WTC11 (cell line): ENCODE data around the gene TKTL1. TPM values are rescaled to one million over a fixed set of nuclear protein-coding genes. Genes with fewer than 3 reads are reported as not detected.

Source experiments
- ATAC-seq: fragments of 200-7000 bp; cut with Tn5 transposase; 2 replicates; pipeline ENCODE4 v1.10.0; 2021; ENCODE audit warnings: mild to moderate bottlenecking, moderate library complexity
- CTCF ChIA-PET: fragments of 300-600 bp; sonication (Branson Sonifier 250); formaldehyde crosslinking; loops from one replicate; lab custom pipeline; 2021; ENCODE audit warnings: antibody characterized with exemption; lab: Charles Lee
- POLR2A ChIA-PET: fragments of 350-600 bp; sonication (Branson Sonifier 250); formaldehyde crosslinking; loops from one replicate; lab custom pipeline; 2021; ENCODE audit warnings: antibody characterized with exemption; lab: Charles Lee
- DNase-seq: peaks from one replicate; pipeline ENCODE4 v3.0.0; 2021; ENCODE audit warnings: low spot score
- H3K27ac Mint-ChIP-seq: 2 replicates; pipeline ENCODE4 v1.8.0; 2021; ENCODE audit warnings: mixed read lengths
- H3K27me3 Mint-ChIP-seq: 2 replicates; pipeline ENCODE4 v1.8.0; 2021; ENCODE audit warnings: low read depth, mild to moderate bottlenecking, moderate library complexity, mixed read lengths
- H3K36me3 Mint-ChIP-seq: 2 replicates; pipeline ENCODE4 v1.8.0; 2021; ENCODE audit warnings: mixed read lengths
- H3K4me1 Mint-ChIP-seq: 2 replicates; pipeline ENCODE4 v1.8.0; 2022; ENCODE audit warnings: mixed read lengths
- H3K4me3 Mint-ChIP-seq: 2 replicates; pipeline ENCODE4 v1.8.0; 2021; ENCODE audit warnings: mild to moderate bottlenecking, moderate library complexity, mixed read lengths
- H3K9me3 Mint-ChIP-seq: 2 replicates; pipeline ENCODE4 v1.8.0; 2021; ENCODE audit warnings: mixed read lengths
- ATF1 ChIP-seq: sonication (generic); formaldehyde crosslinking; IDR thresholded peaks from 2 replicates; pipeline ENCODE4 v1.8.1; 2023; ENCODE audit warnings: mild to moderate bottlenecking, moderate library complexity, missing genetic modification reagents
- ESRRA ChIP-seq: sonication (generic); formaldehyde crosslinking; IDR thresholded peaks from 2 replicates; pipeline ENCODE4 v1.8.1; 2022; ENCODE audit warnings: mild to moderate bottlenecking, missing genetic modification reagents, borderline replicate concordance
- ETV6 ChIP-seq: sonication (generic); formaldehyde crosslinking; IDR thresholded peaks from 2 replicates; pipeline ENCODE4 v1.8.1; 2022; ENCODE audit warnings: mild to moderate bottlenecking, missing genetic modification reagents
- FOXP1 ChIP-seq: sonication (generic); formaldehyde crosslinking; IDR thresholded peaks from 2 replicates; pipeline ENCODE4 v1.8.0; 2022; ENCODE audit warnings: missing genetic modification reagents, mild to moderate bottlenecking, moderate library complexity, borderline replicate concordance
- GTF2I ChIP-seq: fragments of 250-450 bp; sonication (Bioruptor Pico); conservative IDR thresholded peaks from 2 replicates; pipeline ENCODE4 v1.4.0; 2021; ENCODE audit warnings: mild to moderate bottlenecking
- JUN ChIP-seq: sonication (generic); formaldehyde crosslinking; IDR thresholded peaks from 2 replicates; pipeline ENCODE4 v1.8.0; 2023; ENCODE audit warnings: mild to moderate bottlenecking, missing genetic modification reagents
- KAT7 ChIP-seq: sonication (generic); formaldehyde crosslinking; IDR thresholded peaks from 2 replicates; pipeline ENCODE4 v1.8.1; 2023; ENCODE audit warnings: missing genetic modification reagents, mild to moderate bottlenecking, borderline replicate concordance
- NR1H2 ChIP-seq: sonication (generic); formaldehyde crosslinking; IDR thresholded peaks from 2 replicates; pipeline ENCODE4 v1.9.0; 2021; ENCODE audit warnings: mild to moderate bottlenecking, moderate library complexity, missing genetic modification reagents
- PRRX2 ChIP-seq: fragments of 250-450 bp; sonication (Bioruptor Pico); IDR thresholded peaks from 2 replicates; pipeline ENCODE4 v1.8.0; 2021; ENCODE audit warnings: mild to moderate bottlenecking
- RELA ChIP-seq: sonication (generic); formaldehyde crosslinking; IDR thresholded peaks from 2 replicates; pipeline ENCODE4 v1.8.1; 2022; ENCODE audit warnings: missing genetic modification reagents, mild to moderate bottlenecking, borderline replicate concordance
- SMAD4 ChIP-seq: sonication (generic); formaldehyde crosslinking; IDR thresholded peaks from 2 replicates; pipeline ENCODE4 v1.8.0; 2022; ENCODE audit warnings: mild to moderate bottlenecking, missing genetic modification reagents
- SOX15 ChIP-seq: fragments of 250-450 bp; sonication (Bioruptor Pico); IDR thresholded peaks from 2 replicates; pipeline ENCODE4 v1.9.0; 2021; ENCODE audit warnings: mild to moderate bottlenecking
- ZNF232 ChIP-seq: sonication (generic); formaldehyde crosslinking; IDR thresholded peaks from 2 replicates; pipeline ENCODE4 v1.8.0; 2022; ENCODE audit warnings: mild to moderate bottlenecking, missing genetic modification reagents
- ZNF263 ChIP-seq: sonication (generic); formaldehyde crosslinking; IDR thresholded peaks from 2 replicates; pipeline ENCODE4 v1.8.1; 2022; ENCODE audit warnings: low read depth, mild to moderate bottlenecking, moderate library complexity, missing genetic modification reagents
- ZNF396 ChIP-seq: fragments of 250-450 bp; sonication (Bioruptor Pico); IDR thresholded peaks from 2 replicates; pipeline ENCODE4 v1.8.0; 2021; ENCODE audit warnings: mild to moderate bottlenecking, moderate library complexity, borderline replicate concordance
- ZNF423 ChIP-seq: fragments of 250-450 bp; sonication (Bioruptor Pico); IDR thresholded peaks from 2 replicates; pipeline ENCODE4 v2.1.2; 2022; ENCODE audit warnings: mild to moderate bottlenecking, moderate library complexity
- total RNA-seq: library from RNA; stranded (reverse); gene quantifications from 3 replicates; pipeline ENCODE4 v1.2.3, GENCODE V29; 2021
- TF ChIP-seq, protein P1 (sequence below): fragments of 250-450 bp; sonication (Bioruptor Pico); IDR thresholded peaks from 2 replicates; pipeline ENCODE4 v1.9.0; 2021; ENCODE audit warnings: mild to moderate bottlenecking
- TF ChIP-seq, protein P2 (sequence below): sonication (generic); formaldehyde crosslinking; IDR thresholded peaks from 2 replicates; pipeline ENCODE4 v1.8.1; 2023; ENCODE audit warnings: mild to moderate bottlenecking, missing genetic modification reagents
- TF ChIP-seq, protein P3 (sequence below): sonication (generic); formaldehyde crosslinking; IDR thresholded peaks from 2 replicates; pipeline ENCODE4 v1.8.1; 2023; ENCODE audit warnings: mild to moderate bottlenecking, missing genetic modification reagents, moderate library complexity
- TF ChIP-seq, protein P4 (sequence below): sonication (generic); formaldehyde crosslinking; IDR thresholded peaks from 2 replicates; pipeline ENCODE4 v1.8.1; 2022; ENCODE audit warnings: low read depth, missing genetic modification reagents, borderline replicate concordance
- TF ChIP-seq, protein P5 (sequence below): fragments of 250-450 bp; sonication (Bioruptor Pico); IDR thresholded peaks from 2 replicates; pipeline ENCODE4 v1.9.0; 2021; ENCODE audit warnings: mild to moderate bottlenecking
- TF ChIP-seq, protein P6 (sequence below): sonication (generic); formaldehyde crosslinking; IDR thresholded peaks from 2 replicates; pipeline ENCODE4 v1.8.0; 2023; ENCODE audit warnings: mild to moderate bottlenecking, missing genetic modification reagents
- TF ChIP-seq, protein P7 (sequence below): sonication (generic); formaldehyde crosslinking; IDR thresholded peaks from 2 replicates; pipeline ENCODE4 v1.8.0; 2022; ENCODE audit warnings: mild to moderate bottlenecking, missing genetic modification reagents

TKTL1 gene
- total RNA-seq, 1 experiment from 2014 or later: 0.46 TPM

DNA sequence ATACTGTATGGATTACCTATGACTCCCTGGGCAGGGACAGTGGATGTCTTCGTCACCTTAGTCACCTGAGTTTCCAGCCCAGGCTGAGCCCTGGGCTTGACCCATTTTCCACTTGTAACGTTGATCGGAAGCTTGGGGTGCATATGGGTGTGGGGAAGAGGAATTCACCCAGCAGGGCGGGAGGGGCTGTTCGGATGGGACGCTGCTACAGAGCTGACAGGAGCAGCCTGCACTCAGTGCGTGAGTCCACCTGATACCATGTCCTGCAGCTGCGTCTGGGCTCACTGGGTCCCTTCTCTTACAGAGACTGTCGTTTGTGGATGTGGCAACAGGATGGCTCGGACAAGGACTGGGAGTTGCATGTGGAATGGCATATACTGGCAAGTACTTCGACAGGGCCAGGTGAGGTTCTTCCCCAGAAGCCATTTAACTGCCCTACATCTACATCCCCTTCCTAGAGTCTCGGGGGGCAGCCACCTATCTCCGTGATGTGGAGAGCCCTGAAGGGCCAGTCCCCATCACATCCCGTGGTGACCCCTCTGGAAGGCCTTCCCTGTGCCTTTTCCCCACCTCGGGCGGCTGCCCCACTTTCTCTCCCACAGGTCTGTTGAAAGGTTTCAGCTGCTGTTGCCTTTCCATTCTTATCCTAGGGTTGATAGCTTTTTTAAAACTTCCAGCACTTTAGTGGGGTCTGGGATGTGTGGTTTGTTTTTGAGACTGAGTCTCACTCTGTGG is 13.6 kb downstream of the TKTL1 start (continued):
- TF ChIP-seq, protein P1, sequence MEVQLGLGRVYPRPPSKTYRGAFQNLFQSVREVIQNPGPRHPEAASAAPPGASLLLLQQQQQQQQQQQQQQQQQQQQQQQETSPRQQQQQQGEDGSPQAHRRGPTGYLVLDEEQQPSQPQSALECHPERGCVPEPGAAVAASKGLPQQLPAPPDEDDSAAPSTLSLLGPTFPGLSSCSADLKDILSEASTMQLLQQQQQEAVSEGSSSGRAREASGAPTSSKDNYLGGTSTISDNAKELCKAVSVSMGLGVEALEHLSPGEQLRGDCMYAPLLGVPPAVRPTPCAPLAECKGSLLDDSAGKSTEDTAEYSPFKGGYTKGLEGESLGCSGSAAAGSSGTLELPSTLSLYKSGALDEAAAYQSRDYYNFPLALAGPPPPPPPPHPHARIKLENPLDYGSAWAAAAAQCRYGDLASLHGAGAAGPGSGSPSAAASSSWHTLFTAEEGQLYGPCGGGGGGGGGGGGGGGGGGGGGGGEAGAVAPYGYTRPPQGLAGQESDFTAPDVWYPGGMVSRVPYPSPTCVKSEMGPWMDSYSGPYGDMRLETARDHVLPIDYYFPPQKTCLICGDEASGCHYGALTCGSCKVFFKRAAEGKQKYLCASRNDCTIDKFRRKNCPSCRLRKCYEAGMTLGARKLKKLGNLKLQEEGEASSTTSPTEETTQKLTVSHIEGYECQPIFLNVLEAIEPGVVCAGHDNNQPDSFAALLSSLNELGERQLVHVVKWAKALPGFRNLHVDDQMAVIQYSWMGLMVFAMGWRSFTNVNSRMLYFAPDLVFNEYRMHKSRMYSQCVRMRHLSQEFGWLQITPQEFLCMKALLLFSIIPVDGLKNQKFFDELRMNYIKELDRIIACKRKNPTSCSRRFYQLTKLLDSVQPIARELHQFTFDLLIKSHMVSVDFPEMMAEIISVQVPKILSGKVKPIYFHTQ (CRISPR knock-in tag): no peak
- TF ChIP-seq ESRRA (CRISPR knock-in tag) (no peak), ZNF396 (CRISPR knock-in tag) (no peak), FOXP1 (CRISPR knock-in tag) (no peak)
- TF ChIP-seq, protein P2, sequence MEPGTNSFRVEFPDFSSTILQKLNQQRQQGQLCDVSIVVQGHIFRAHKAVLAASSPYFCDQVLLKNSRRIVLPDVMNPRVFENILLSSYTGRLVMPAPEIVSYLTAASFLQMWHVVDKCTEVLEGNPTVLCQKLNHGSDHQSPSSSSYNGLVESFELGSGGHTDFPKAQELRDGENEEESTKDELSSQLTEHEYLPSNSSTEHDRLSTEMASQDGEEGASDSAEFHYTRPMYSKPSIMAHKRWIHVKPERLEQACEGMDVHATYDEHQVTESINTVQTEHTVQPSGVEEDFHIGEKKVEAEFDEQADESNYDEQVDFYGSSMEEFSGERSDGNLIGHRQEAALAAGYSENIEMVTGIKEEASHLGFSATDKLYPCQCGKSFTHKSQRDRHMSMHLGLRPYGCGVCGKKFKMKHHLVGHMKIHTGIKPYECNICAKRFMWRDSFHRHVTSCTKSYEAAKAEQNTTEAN (CRISPR knock-in tag): no peak

DNA sequence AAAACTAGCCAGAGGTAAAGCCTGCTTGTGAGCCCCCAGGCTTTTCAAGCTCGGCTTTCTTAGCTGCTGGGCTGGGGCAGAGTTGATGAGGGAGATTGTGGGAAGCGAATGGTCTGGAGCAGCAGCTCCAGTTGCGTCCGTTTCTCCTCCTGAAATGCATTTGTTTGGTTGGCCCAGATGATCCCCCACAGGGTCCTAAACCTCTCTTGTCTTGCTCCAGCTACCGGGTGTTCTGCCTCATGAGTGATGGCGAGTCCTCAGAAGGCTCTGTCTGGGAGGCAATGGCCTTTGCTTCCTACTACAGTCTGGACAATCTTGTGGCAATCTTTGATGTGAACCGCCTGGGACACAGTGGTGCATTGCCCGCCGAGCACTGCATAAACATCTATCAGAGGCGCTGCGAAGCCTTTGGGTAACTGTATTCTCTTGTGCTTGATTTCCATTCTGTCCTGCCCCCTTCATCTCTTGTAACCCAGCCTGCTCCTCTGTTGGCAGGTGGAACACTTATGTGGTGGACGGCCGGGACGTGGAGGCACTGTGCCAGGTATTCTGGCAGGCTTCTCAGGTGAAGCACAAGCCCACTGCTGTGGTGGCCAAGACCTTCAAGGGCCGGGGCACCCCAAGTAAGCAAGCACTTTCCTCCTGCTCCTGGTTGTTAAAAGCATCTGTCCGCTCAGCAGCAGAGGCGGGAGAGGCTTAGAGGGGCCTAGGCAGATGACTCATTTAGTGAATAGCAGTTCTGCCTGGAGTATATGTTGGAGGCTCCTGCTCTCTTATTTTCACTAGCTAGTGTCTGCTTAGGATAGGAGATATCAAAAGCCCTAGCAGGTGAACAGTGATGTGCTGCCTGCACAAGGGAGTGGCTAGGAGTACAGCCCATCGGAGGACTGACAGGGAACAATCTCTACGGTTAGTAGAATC is 15.3 kb downstream of the TKTL1 start:
- DNase-seq: no peak
- Mint-ChIP-seq H3K4me1 (peaks cover 3% of the 10 kb centered on the region), H3K27me3 (no peaks in the 10 kb centered on the region), H3K9me3 (no peaks in the 10 kb centered on the region), H3K4me3 (no peak overlapping the region), H3K36me3 (no peaks in the 10 kb centered on the region), H3K27ac (no peak overlapping the region)
- no peak for ATAC-seq
- ChIA-PET POLR2A (no interaction called here), CTCF (no interaction called here)
- TF ChIP-seq ZNF396 (CRISPR knock-in tag): no peak
- no peak for TF ChIP-seq SOX15 (CRISPR knock-in tag)
- TF ChIP-seq, protein P3, sequence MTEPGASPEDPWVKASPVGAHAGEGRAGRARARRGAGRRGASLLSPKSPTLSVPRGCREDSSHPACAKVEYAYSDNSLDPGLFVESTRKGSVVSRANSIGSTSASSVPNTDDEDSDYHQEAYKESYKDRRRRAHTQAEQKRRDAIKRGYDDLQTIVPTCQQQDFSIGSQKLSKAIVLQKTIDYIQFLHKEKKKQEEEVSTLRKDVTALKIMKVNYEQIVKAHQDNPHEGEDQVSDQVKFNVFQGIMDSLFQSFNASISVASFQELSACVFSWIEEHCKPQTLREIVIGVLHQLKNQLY (CRISPR knock-in tag): no peak
- TF ChIP-seq, protein P4, sequence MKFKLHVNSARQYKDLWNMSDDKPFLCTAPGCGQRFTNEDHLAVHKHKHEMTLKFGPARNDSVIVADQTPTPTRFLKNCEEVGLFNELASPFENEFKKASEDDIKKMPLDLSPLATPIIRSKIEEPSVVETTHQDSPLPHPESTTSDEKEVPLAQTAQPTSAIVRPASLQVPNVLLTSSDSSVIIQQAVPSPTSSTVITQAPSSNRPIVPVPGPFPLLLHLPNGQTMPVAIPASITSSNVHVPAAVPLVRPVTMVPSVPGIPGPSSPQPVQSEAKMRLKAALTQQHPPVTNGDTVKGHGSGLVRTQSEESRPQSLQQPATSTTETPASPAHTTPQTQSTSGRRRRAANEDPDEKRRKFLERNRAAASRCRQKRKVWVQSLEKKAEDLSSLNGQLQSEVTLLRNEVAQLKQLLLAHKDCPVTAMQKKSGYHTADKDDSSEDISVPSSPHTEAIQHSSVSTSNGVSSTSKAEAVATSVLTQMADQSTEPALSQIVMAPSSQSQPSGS (CRISPR knock-in tag): no peak
- TF ChIP-seq, protein P5, sequence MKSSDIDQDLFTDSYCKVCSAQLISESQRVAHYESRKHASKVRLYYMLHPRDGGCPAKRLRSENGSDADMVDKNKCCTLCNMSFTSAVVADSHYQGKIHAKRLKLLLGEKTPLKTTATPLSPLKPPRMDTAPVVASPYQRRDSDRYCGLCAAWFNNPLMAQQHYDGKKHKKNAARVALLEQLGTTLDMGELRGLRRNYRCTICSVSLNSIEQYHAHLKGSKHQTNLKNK (CRISPR knock-in tag): no peak
- TF ChIP-seq RELA (CRISPR knock-in tag): no peak
- no peak for TF ChIP-seq ZNF423
- TF ChIP-seq ZNF232 (CRISPR knock-in tag): no peak
- TF ChIP-seq, protein P6, sequence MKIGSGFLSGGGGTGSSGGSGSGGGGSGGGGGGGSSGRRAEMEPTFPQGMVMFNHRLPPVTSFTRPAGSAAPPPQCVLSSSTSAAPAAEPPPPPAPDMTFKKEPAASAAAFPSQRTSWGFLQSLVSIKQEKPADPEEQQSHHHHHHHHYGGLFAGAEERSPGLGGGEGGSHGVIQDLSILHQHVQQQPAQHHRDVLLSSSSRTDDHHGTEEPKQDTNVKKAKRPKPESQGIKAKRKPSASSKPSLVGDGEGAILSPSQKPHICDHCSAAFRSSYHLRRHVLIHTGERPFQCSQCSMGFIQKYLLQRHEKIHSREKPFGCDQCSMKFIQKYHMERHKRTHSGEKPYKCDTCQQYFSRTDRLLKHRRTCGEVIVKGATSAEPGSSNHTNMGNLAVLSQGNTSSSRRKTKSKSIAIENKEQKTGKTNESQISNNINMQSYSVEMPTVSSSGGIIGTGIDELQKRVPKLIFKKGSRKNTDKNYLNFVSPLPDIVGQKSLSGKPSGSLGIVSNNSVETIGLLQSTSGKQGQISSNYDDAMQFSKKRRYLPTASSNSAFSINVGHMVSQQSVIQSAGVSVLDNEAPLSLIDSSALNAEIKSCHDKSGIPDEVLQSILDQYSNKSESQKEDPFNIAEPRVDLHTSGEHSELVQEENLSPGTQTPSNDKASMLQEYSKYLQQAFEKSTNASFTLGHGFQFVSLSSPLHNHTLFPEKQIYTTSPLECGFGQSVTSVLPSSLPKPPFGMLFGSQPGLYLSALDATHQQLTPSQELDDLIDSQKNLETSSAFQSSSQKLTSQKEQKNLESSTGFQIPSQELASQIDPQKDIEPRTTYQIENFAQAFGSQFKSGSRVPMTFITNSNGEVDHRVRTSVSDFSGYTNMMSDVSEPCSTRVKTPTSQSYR: no peak
- TF ChIP-seq KAT7 (CRISPR knock-in tag): no peak
- TF ChIP-seq NR1H2 (CRISPR knock-in tag): no peak
- no peak for TF ChIP-seq ZNF263
- TF ChIP-seq, protein P7, sequence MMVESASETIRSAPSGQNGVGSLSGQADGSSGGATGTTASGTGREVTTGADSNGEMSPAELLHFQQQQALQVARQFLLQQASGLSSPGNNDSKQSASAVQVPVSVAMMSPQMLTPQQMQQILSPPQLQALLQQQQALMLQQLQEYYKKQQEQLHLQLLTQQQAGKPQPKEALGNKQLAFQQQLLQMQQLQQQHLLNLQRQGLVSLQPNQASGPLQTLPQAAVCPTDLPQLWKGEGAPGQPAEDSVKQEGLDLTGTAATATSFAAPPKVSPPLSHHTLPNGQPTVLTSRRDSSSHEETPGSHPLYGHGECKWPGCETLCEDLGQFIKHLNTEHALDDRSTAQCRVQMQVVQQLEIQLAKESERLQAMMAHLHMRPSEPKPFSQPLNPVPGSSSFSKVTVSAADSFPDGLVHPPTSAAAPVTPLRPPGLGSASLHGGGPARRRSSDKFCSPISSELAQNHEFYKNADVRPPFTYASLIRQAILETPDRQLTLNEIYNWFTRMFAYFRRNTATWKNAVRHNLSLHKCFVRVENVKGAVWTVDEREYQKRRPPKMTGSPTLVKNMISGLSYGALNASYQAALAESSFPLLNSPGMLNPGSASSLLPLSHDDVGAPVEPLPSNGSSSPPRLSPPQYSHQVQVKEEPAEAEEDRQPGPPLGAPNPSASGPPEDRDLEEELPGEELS: no peak
- TF ChIP-seq PRRX2 (CRISPR knock-in tag): no peak
- no peak for TF ChIP-seq SMAD4
- TF ChIP-seq JUN: no peak
- TF ChIP-seq ETV6 (CRISPR knock-in tag): no peak
- TF ChIP-seq GTF2I (CRISPR knock-in tag): no peak
- no peak for TF ChIP-seq ATF1 (CRISPR knock-in tag)
